EL (cell line): ENCODE measurements around the gene SHISA3.
"Not testable (repeated sequence)": the region's sequence is repeated elsewhere in the genome, so short reads cannot be mapped to it uniquely, and the experiment has no call there.

Experiments
- DNase-seq: peaks from one replicate; pipeline ENCODE4 v3.0.0-alpha.2; 2016

SHISA3 gene

GRCh38 chr4:42396752-42397634, at the start of gene SHISA3:
Gene SHISA3 (plus strand): TSS chr4:42397488. CDS start chr4:42398057, 569 bp downstream.
- DNase-seq, result no peak

- no peak for DNase-seq
Observed at GRCh38 chr4:42348247-42348646, 49.0 kb upstream of the SHISA3 start.

- DNase-seq, result no peak
Observed at GRCh38 chr4:42348692-42349091, 48.6 kb upstream of the SHISA3 start.

- DNase-seq, result no peak
Observed at GRCh38 chr4:42350611-42351182, 46.6 kb upstream of the SHISA3 start.

GRCh38 chr4:42352049-42352448, 45.2 kb upstream of the SHISA3 start:
- DNase-seq, result no peak

- no peak for DNase-seq
Observed at GRCh38 chr4:42357325-42357724, 40.0 kb upstream of the SHISA3 start.

- DNase-seq, result no peak
Observed at GRCh38 chr4:42359711-42360110, 37.6 kb upstream of the SHISA3 start.

- DNase-seq, result no peak
Observed at GRCh38 chr4:42360256-42360669, 37.0 kb upstream of the SHISA3 start.

- no peak for DNase-seq
Observed at GRCh38 chr4:42361456-42361855, 35.8 kb upstream of the SHISA3 start.

- DNase-seq, result no peak
Observed at GRCh38 chr4:42362591-42362990, 34.7 kb upstream of the SHISA3 start.

- no peak for DNase-seq
Observed at GRCh38 chr4:42363614-42364013, 33.7 kb upstream of the SHISA3 start.

- no peak for DNase-seq
Observed at GRCh38 chr4:42364266-42365053, 32.8 kb upstream of the SHISA3 start.

- DNase-seq, result no peak
Observed at GRCh38 chr4:42366959-42367358, 30.3 kb upstream of the SHISA3 start.

GRCh38 chr4:42369489-42369888, 27.8 kb upstream of the SHISA3 start:
- DNase-seq, result no peak

- DNase-seq, result peak; percentile 2
Observed at GRCh38 chr4:42371305-42372252, 25.7 kb upstream of the SHISA3 start.

- not testable (repeated sequence) for DNase-seq
Observed at GRCh38 chr4:42372303-42372702, 25.0 kb upstream of the SHISA3 start.

- no peak for DNase-seq
Observed at GRCh38 chr4:42377497-42377896, 19.8 kb upstream of the SHISA3 start.

- DNase-seq, result no peak
Observed at GRCh38 chr4:42381666-42382065, 15.6 kb upstream of the SHISA3 start.

- DNase-seq, result no peak
Observed at GRCh38 chr4:42385516-42385915, 11.8 kb upstream of the SHISA3 start.

GRCh38 chr4:42390622-42391354, 6.5 kb upstream of the SHISA3 start:
- no peak for DNase-seq

GRCh38 chr4:42391355-42391664, 6.0 kb upstream of the SHISA3 start:
- no peak for DNase-seq

- no peak for DNase-seq
Observed at GRCh38 chr4:42391981-42392380, 5.3 kb upstream of the SHISA3 start.
